HG03025 (cell line): ENCODE data around the gene SPOP.
"Not testable (repeated sequence)": the region's sequence is repeated elsewhere in the genome, so short reads cannot be mapped to it uniquely, and the experiment has no call there.

Experiments used
- ATAC-seq: cut with Tn5 transposase; IDR thresholded peaks from one replicate; pipeline ENCODE4 v1.9.1; 2021; ENCODE audit warnings: mild to moderate bottlenecking, moderate library complexity; ENCODE audit not compliant: unreplicated experiment, low FRiP score

SPOP gene

GRCh38 chr17:49575679-49576087, 102.2 kb downstream of the SPOP start, which contains the start of gene NXPH3:
Gene NXPH3 (plus strand): TSS chr17:49575871. CDS start chr17:49576220, 349 bp downstream.
- no peak for ATAC-seq

GRCh38 chr17:49574945-49575678, 102.8 kb downstream of the SPOP start:
- ATAC-seq, result no peak

- ATAC-seq, result no peak
Measured at GRCh38 chr17:49574323-49574781, 103.5 kb downstream of the SPOP start.

- no peak for ATAC-seq
Measured at GRCh38 chr17:49573510-49574322, 104.2 kb downstream of the SPOP start.

GRCh38 chr17:49572806-49573420, 105.0 kb downstream of the SPOP start:
- ATAC-seq, result no peak

GRCh38 chr17:49572226-49572625, 105.7 kb downstream of the SPOP start:
- ATAC-seq, result no peak

GRCh38 chr17:49571764-49572163, 106.1 kb downstream of the SPOP start:
- ATAC-seq, result no peak

- ATAC-seq, result no peak
Measured at GRCh38 chr17:49571283-49571682, 106.6 kb downstream of the SPOP start.

- no peak for ATAC-seq
Measured at GRCh38 chr17:49570540-49571242, 107.2 kb downstream of the SPOP start.

GRCh38 chr17:49568695-49569047, 109.2 kb downstream of the SPOP start:
- ATAC-seq, result not testable (repeated sequence)

GRCh38 chr17:49567871-49568694, 109.8 kb downstream of the SPOP start:
- no peak for ATAC-seq

GRCh38 chr17:49567104-49567521, 110.8 kb downstream of the SPOP start:
- ATAC-seq, result no peak

GRCh38 chr17:49566668-49567071, 111.2 kb downstream of the SPOP start:
- no peak for ATAC-seq

- no peak for ATAC-seq
Measured at GRCh38 chr17:49565948-49566491, 111.9 kb downstream of the SPOP start.

- ATAC-seq, result no peak
Measured at GRCh38 chr17:49564638-49565037, 113.3 kb downstream of the SPOP start.

GRCh38 chr17:49557312-49558024, 120.4 kb downstream of the SPOP start:
- no peak for ATAC-seq

- ATAC-seq, result no peak
Measured at GRCh38 chr17:49556223-49556943, 121.5 kb downstream of the SPOP start.
